IPS DF 4.7 (cell line): Measurements from ENCODE around the gene SIPA1.
A peak's percentile ranks its signal among the peaks of the same experiment; 100 is the strongest.

Experiments
- DNase-seq: peaks from one replicate; pipeline ENCODE4 v3.0.0-alpha.2; 2013; ENCODE audit warnings: low spot score; ENCODE audit errors: extremely low read depth

Gene SIPA1

GRCh38 chr11:65607614-65608426 lies 30.1 kb upstream of the SIPA1 start:
- no peak for DNase-seq

- no peak for DNase-seq
Observed at GRCh38 chr11:65609229-65609628, 28.7 kb upstream of the SIPA1 start.

- no peak for DNase-seq
Observed at GRCh38 chr11:65609665-65610064, 28.2 kb upstream of the SIPA1 start.

GRCh38 chr11:65610404-65610803 lies 27.5 kb upstream of the SIPA1 start:
- no peak for DNase-seq

GRCh38 chr11:65611028-65611757 lies 26.7 kb upstream of the SIPA1 start:
- DNase-seq = no peak

GRCh38 chr11:65611758-65612603 lies 25.9 kb upstream of the SIPA1 start:
- DNase-seq = no peak

- DNase-seq = no peak
Observed at GRCh38 chr11:65612691-65613090, 25.2 kb upstream of the SIPA1 start.

- no peak for DNase-seq
Observed at GRCh38 chr11:65613091-65613928, 24.6 kb upstream of the SIPA1 start.

GRCh38 chr11:65615229-65615949 lies 22.5 kb upstream of the SIPA1 start, which contains the start of gene PCNX3:
PCNX3 (plus strand) TSS chr11:65615776; CDS start chr11:65616312, 536 bp downstream.
- peak; percentile 100 for DNase-seq

- no peak for DNase-seq
Observed at GRCh38 chr11:65615950-65616574, 21.8 kb upstream of the SIPA1 start.

GRCh38 chr11:65616575-65617001 lies 21.3 kb upstream of the SIPA1 start:
- DNase-seq = no peak

- DNase-seq = no peak
Observed at GRCh38 chr11:65617136-65617850, 20.6 kb upstream of the SIPA1 start.

- DNase-seq = no peak
Observed at GRCh38 chr11:65617990-65618751, 19.7 kb upstream of the SIPA1 start.

- no peak for DNase-seq
Observed at GRCh38 chr11:65618763-65619162, 19.1 kb upstream of the SIPA1 start.

- no peak for DNase-seq
Observed at GRCh38 chr11:65619281-65619928, 18.5 kb upstream of the SIPA1 start.

- DNase-seq = no peak
Observed at GRCh38 chr11:65620666-65621065, 17.2 kb upstream of the SIPA1 start.

- no peak for DNase-seq
Observed at GRCh38 chr11:65621460-65621859, 16.4 kb upstream of the SIPA1 start.

GRCh38 chr11:65622011-65622410 lies 15.9 kb upstream of the SIPA1 start:
- DNase-seq = no peak
